ENCODE measurements around the gene EXTL1. TPM values are rescaled to one million over a fixed set of nuclear protein-coding genes. Genes with fewer than 3 reads are reported as not detected.

EXTL1 gene
- total and polyA plus RNA-seq, 2 donors (not counting 3 experiments of a cell fraction or from before 2014, with no cell fraction given), result not detected

DNA sequence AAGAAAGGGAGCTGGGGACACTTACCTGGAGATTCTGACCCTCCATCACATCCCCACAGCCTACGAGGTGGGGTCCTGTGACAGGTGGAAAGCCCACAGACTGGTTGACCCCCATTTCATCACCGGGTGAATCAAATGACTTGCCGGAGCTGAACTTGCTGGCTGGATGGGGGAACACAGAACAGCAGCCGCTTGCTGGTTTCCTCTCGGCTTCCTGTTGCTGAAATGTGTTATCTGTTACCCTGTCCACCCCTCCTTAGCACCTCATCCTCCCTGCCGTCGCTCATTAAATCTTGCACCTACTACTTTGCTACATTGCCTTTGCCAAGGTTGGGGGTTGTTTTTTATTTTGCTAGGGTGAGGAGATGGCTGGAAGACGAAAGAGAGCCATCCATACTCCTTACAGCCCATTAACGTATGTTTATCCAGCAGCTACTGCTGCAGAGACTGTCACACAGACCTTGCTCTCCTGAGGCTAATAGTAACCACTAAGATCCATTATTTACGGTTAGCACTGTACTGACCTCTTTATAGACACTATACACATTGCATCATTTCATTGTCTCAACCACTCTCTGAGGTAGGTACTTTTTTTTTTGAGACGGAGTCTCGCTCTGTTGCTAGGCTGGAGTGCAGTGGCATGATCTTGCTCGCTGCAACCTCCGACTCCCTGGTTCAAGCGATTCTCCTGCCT is 30.7 kb upstream of the EXTL1 start:
- CTCF ChIA-PET, result interaction anchor here (5.2 kb wide), 1 partner anchor 95 kb away, joined by 26 read pairs; no protein-coding TSS in a partner anchor
- FAIRE-seq (no peak), DNase-seq (ENCODE audit: low read depth, low spot score) (no peak)
- Histone ChIP-seq H3K27me3 (ENCODE audit: control insufficient read depth in 2 of 2, insufficient read depth in 2 of 2, low read length in 2 of 2) (no peaks in the 10 kb centered on the region), H3K4me3 (replicated peaks in 1 of 3; ENCODE audit: insufficient read depth in 1 of 3, low read depth in 1 of 3, low read length in 3 of 3) (no peak overlapping the region), H3K27ac (ENCODE audit: insufficient read depth, low read depth, low read length) (no peak overlapping the region), H3K4me1 (ENCODE audit: control insufficient read depth, extremely low read depth, insufficient read depth, low read length) (no peaks in the 10 kb centered on the region), H2AFZ (ENCODE audit: low read depth, low read length) (no peak overlapping the region), H3K36me3 (ENCODE audit: control insufficient read depth in 2 of 2, extremely low read depth in 1 of 2, insufficient read depth in 2 of 2, low read length in 2 of 2) (no peaks in the 10 kb centered on the region), H3K9me1 (replicated peaks; ENCODE audit: control insufficient read depth, extremely low read depth, insufficient read depth, low read length) (no peaks in the 10 kb centered on the region), H4K20me1 (replicated peaks; ENCODE audit: control insufficient read depth, extremely low read depth, insufficient read depth, low read length) (no peaks in the 10 kb centered on the region), H3K9ac (replicated peaks; ENCODE audit: extremely low read depth, insufficient read depth, low read length) (no peak overlapping the region), H3K79me2 (ENCODE audit: control insufficient read depth, insufficient read depth, low read length) (no peaks in the 10 kb centered on the region), H3K4me2 (ENCODE audit: insufficient read depth, low read length) (no peak overlapping the region), H3K9me3 (replicated peaks; ENCODE audit: control insufficient read depth, insufficient read depth, low read length) (no peaks in the 10 kb centered on the region)
- BruUV-seq (replicated peaks), result no TSS peak
- intact Hi-C loops (cut with micrococcal nuclease) (no loop called here), dilution Hi-C loops (cut with MboI; ENCODE audit: extremely low pct_ligation_motif_present, low sequenced_read_pairs) (loop anchor here (25.0 kb wide), 1 partner anchor 104 kb away; the partner anchor contains the start of gene PAQR7)
- POLR2A ChIA-PET, result no interaction called here
- TF ChIP-seq JUN (IDR thresholded peaks at IDR 0.05; ENCODE audit: borderline replicate concordance, insufficient read depth, insufficient read length, low read depth) (no peak), MYC (IDR thresholded peaks at IDR 0.05; ENCODE audit: low read depth, low read length) (no peak), EZH2 (IDR thresholded peaks at IDR 0.05; ENCODE audit: borderline replicate concordance, low read depth, low read length, severe bottlenecking) (no peak), MAX (IDR thresholded peaks at IDR 0.05; ENCODE audit: insufficient read depth, insufficient read length) (no peak), POLR2AphosphoS5 (IDR thresholded peaks at IDR 0.05; ENCODE audit: insufficient read depth, low read depth, low read length) (no peak), FOS (IDR thresholded peaks at IDR 0.05; ENCODE audit: borderline replicate concordance, insufficient read depth, low read length) (no peak), GATA2 (IDR thresholded peaks at IDR 0.05; ENCODE audit: insufficient read depth, insufficient read length, low read depth, low read length) (no peak)
